H1 (cell line): ENCODE measurements around the gene PFN3. TPM values are rescaled to one million over a fixed set of nuclear protein-coding genes. Genes with fewer than 3 reads are reported as not detected.

Experiments
- CTCF ChIA-PET: fragments of 300-600 bp; sonication (Branson Sonifier 250); formaldehyde crosslinking; loops from one replicate; lab custom pipeline; 2021; ENCODE audit not compliant: partially characterized antibody; lab: Charles Lee
- POLR2A ChIA-PET: fragments of 300-600 bp; sonication (Branson Sonifier 250); formaldehyde crosslinking; loops from one replicate; lab custom pipeline; 2021; ENCODE audit warnings: inconsistent platforms; ENCODE audit not compliant: partially characterized antibody; lab: Charles Lee
- DNase-seq, 2 experiments: peaks; one replicate each; pipeline versions ENCODE4 v3.0.0 to v3.0.0-alpha.2; 2010 to 2022; ENCODE audit warnings: low spot score in 2 of 2, low read depth in 1 of 2, mixed read lengths in 1 of 2
- FAIRE-seq: peaks from 2 replicates; lab custom pipeline; 2011; peaks lifted over from hg19 to GRCh38; lab: Jason Lieb, UNC
- H2AFZ ChIP-seq: 2 replicates; pipeline ENCODE4 v1.8.1; 2012; ENCODE audit warnings: low read length, inconsistent platforms
- H2AK5ac ChIP-seq: 2 replicates; pipeline ENCODE4 v1.6.1; 2013; ENCODE audit warnings: low read depth, low read length
- H2BK120ac ChIP-seq: replicated peaks from 2 replicates; pipeline ENCODE3; 2013; ENCODE audit warnings: low read depth, low read length, inconsistent platforms
- H2BK12ac ChIP-seq: 2 replicates; pipeline ENCODE4 v1.6.1; 2013; ENCODE audit warnings: low read depth, low read length
- H2BK15ac ChIP-seq: 2 replicates; pipeline ENCODE4 v1.6.1; 2013; ENCODE audit warnings: low read length
- H2BK20ac ChIP-seq: 2 replicates; pipeline ENCODE4 v1.6.1; 2013; ENCODE audit warnings: low read length
- H2BK5ac ChIP-seq: 2 replicates; pipeline ENCODE4 v1.6.1; 2013; ENCODE audit warnings: low read depth, low read length
- H3K14ac ChIP-seq: 2 replicates; pipeline ENCODE4 v1.6.1; 2013; ENCODE audit warnings: inconsistent platforms; ENCODE audit not compliant: insufficient read length
- H3K18ac ChIP-seq: 2 replicates; pipeline ENCODE4 v1.6.1; 2013; ENCODE audit warnings: low read length; ENCODE audit errors: extremely low read depth
- H3K23ac ChIP-seq: 2 replicates; pipeline ENCODE4 v1.6.1; 2013; ENCODE audit warnings: inconsistent platforms; ENCODE audit not compliant: insufficient read length
- H3K23me2 ChIP-seq: 2 replicates; pipeline ENCODE4 v1.6.1; 2013; ENCODE audit warnings: low read depth, low read length
- H3K27ac ChIP-seq: 2 replicates; pipeline ENCODE4 v1.6.1; 2011; ENCODE audit warnings: low read depth, low read length, inconsistent platforms
- H3K27me3 ChIP-seq, 4 experiments: replicated peaks in 1 of 4; 1 replicate in 1 of 4; 2 replicates in 3 of 4; pipeline versions ENCODE4 v1.6.1 to v1.8.1; 2011 to 2013; ENCODE audit warnings: low read length in 3 of 4, mild to moderate bottlenecking in 3 of 4, inconsistent platforms in 2 of 4, mixed read lengths in 2 of 4, moderate library complexity in 1 of 4; ENCODE audit not compliant: control insufficient read depth in 3 of 4, insufficient read depth in 3 of 4; ENCODE audit errors: extremely low read depth in 1 of 4
- H3K36me3 ChIP-seq, 4 experiments: 2 replicates each; pipeline versions ENCODE4 v1.6.1 to v1.8.1; 2011 to 2013; ENCODE audit warnings: mild to moderate bottlenecking in 4 of 4, low read length in 3 of 4, moderate library complexity in 2 of 4, control low read depth in 1 of 4, inconsistent platforms in 1 of 4; ENCODE audit not compliant: insufficient read depth in 4 of 4, control insufficient read depth in 2 of 4
- H3K4ac ChIP-seq: replicated peaks from 2 replicates; pipeline ENCODE3; 2013; ENCODE audit warnings: low read length, low read depth, mixed read lengths, inconsistent platforms; ENCODE audit not compliant: insufficient read length
- H3K4me1 ChIP-seq, 4 experiments: replicated peaks in 1 of 4; 1 replicate in 1 of 4; 2 replicates in 3 of 4; pipeline versions ENCODE4 v1.6.1 to v1.8.1; 2011 to 2013; ENCODE audit warnings: low read length in 3 of 4, inconsistent platforms in 2 of 4, mixed read lengths in 1 of 4; ENCODE audit not compliant: insufficient read depth in 4 of 4, control insufficient read depth in 3 of 4
- H3K4me2 ChIP-seq, 2 experiments: 2 replicates each; pipeline versions ENCODE4 v1.6.1 to v1.8.1; 2011 to 2013; ENCODE audit warnings: low read depth in 2 of 2, low read length in 2 of 2, control low read depth in 1 of 2, inconsistent platforms in 1 of 2, mild to moderate bottlenecking in 1 of 2; ENCODE audit not compliant: insufficient read depth in 1 of 2
- H3K4me3 ChIP-seq, 4 experiments: fragments of 200-600, 300-600 bp in 1 of 4; sonication (generic), shearing (Covaris generic), sonication (Bioruptor Twin) in 1 of 4; 2 replicates each; pipeline versions ENCODE4 v1.5.1 to v1.8.1; 2011 to 2016; ENCODE audit warnings: low read length in 4 of 4, low read depth in 3 of 4, control low read depth in 2 of 4, inconsistent platforms in 2 of 4, mild to moderate bottlenecking in 2 of 4, mixed read lengths in 1 of 4, moderate library complexity in 1 of 4; ENCODE audit not compliant: insufficient read depth in 2 of 4; ENCODE audit errors: extremely low read depth in 1 of 4
- H3K56ac ChIP-seq: replicated peaks from 2 replicates; pipeline ENCODE3; 2013; ENCODE audit warnings: low read depth, mild to moderate bottlenecking, mixed read lengths, low read length, inconsistent platforms; ENCODE audit not compliant: insufficient read length
- H3K79me1 ChIP-seq: 2 replicates; pipeline ENCODE4 v1.6.1; 2013; ENCODE audit warnings: low read depth, low read length, control low read depth
- H3K79me2 ChIP-seq, 2 experiments: 2 replicates each; pipeline versions ENCODE4 v1.6.1 to v1.8.1; 2012 to 2013; ENCODE audit warnings: low read length in 2 of 2, mild to moderate bottlenecking in 2 of 2, inconsistent platforms in 1 of 2; ENCODE audit not compliant: insufficient read depth in 2 of 2, control insufficient read depth in 1 of 2
- H3K9ac ChIP-seq, 4 experiments: replicated peaks in 1 of 4; 1 replicate in 1 of 4; 2 replicates in 3 of 4; pipeline versions ENCODE4 v1.6.1 to v1.8.1; 2011 to 2013; ENCODE audit warnings: low read depth in 3 of 4, low read length in 3 of 4, control low read depth in 2 of 4, mild to moderate bottlenecking in 2 of 4, moderate library complexity in 2 of 4, inconsistent platforms in 1 of 4; ENCODE audit errors: extremely low read depth in 1 of 4
- H3K9me3 ChIP-seq, 2 experiments: 2 replicates each; pipeline versions ENCODE4 v1.6.1 to v1.8.1; 2012 to 2013; ENCODE audit warnings: mild to moderate bottlenecking in 2 of 2, moderate library complexity in 2 of 2, control low read depth in 1 of 2, inconsistent platforms in 1 of 2, low read depth in 1 of 2, low read length in 1 of 2, mixed read lengths in 1 of 2; ENCODE audit not compliant: insufficient read depth in 2 of 2
- H4K20me1 ChIP-seq, 2 experiments: replicated peaks in 1 of 2; 2 replicates each; pipeline versions ENCODE3 to v1.8.1; 2011 to 2013; ENCODE audit warnings: inconsistent platforms in 2 of 2, low read length in 2 of 2, mild to moderate bottlenecking in 1 of 2; ENCODE audit not compliant: insufficient read depth in 2 of 2, control insufficient read depth in 1 of 2
- H4K5ac ChIP-seq: 2 replicates; pipeline ENCODE4 v1.6.1; 2013; ENCODE audit warnings: low read length, low read depth, mixed read lengths, inconsistent platforms; ENCODE audit not compliant: insufficient read length
- H4K8ac ChIP-seq: 2 replicates; pipeline ENCODE4 v1.8.0; 2013; ENCODE audit warnings: mild to moderate bottlenecking, moderate library complexity, low read length, inconsistent platforms; ENCODE audit not compliant: insufficient read depth; ENCODE audit errors: extremely low read depth
- H4K91ac ChIP-seq: replicated peaks from 2 replicates; pipeline ENCODE3; 2013; ENCODE audit warnings: low read length, mixed read lengths, inconsistent platforms; ENCODE audit not compliant: insufficient read length
- POLR2AphosphoS5 ChIP-seq: IDR thresholded peaks from 2 replicates; pipeline ENCODE4 v1.6.1; 2011; ENCODE audit warnings: low read depth, low read length
- POU5F1 ChIP-seq: IDR thresholded peaks from 2 replicates; pipeline ENCODE4 v1.6.1; 2011; ENCODE audit warnings: low read depth, mild to moderate bottlenecking, low read length, moderate library complexity
- SRF ChIP-seq: IDR thresholded peaks from 2 replicates; pipeline ENCODE4 v1.6.1; 2011; ENCODE audit warnings: mild to moderate bottlenecking, low read depth, low read length, moderate library complexity
- WGBS, 2 experiments: shearing (Covaris generic) in 1 of 2; methylation state at CpG; one replicate each; pipeline versions ENCODE4 v1.1.6 to v1.1.7; 2013 to 2015; ENCODE audit warnings: low lambda C conversion rate in 2 of 2, mixed read lengths in 2 of 2, inconsistent platforms in 1 of 2, low coverage in 1 of 2, missing lambda C conversion rate in 1 of 2; ENCODE audit not compliant: insufficient replicate concordance in 2 of 2, insufficient coverage in 1 of 2, insufficient read length in 1 of 2; ENCODE audit errors: extremely low coverage in 1 of 2, missing lambda C conversion rate in 1 of 2; 5-methylcytosine and 5-hydroxymethylcytosine counted together
- polyA plus RNA-seq, 7 experiments: library from polyadenylated mRNA; depleted of rRNA in 3 of 7; stranded (reverse) in 5 of 7; unstranded in 2 of 7; fragments of >200 nt in 5 of 7; fragments of 200-250 nt in 2 of 7; gene quantifications; 1 replicate in 5 of 7; 2 replicates in 1 of 7; 4 replicates in 1 of 7; pipeline versions ENCODE4 v1.2.1 to v1.2.3, GENCODE V29; 2011 to 2013; ENCODE audit warnings: missing spikeins in 2 of 7, mixed read lengths in 2 of 7
- total RNA-seq: library from RNA; stranded (reverse); fragmentation: NEBNext Ultra II Directional; extraction: Animal tissue kit (Norgen Biotek cat#: 25700); gene quantifications from 2 replicates; pipeline ENCODE4 v1.2.1, GENCODE V29; 2021

PFN3 gene
- total and polyA plus RNA-seq, 2 of the 8 experiments (the other 6 are each of a cell fraction or from before 2014, with no cell fraction given) = not detected

GRCh38 chr5:177444106-177445051 lies 43.9 kb upstream of the PFN3 start:
- H4K91ac ChIP-seq = no peak overlapping the region
- H3K9me3 ChIP-seq = no peaks in the 10 kb centered on the region
- H3K79me2 ChIP-seq = no peaks in the 10 kb centered on the region
- H4K5ac ChIP-seq = no peak overlapping the region
- no peak overlapping the region for H2BK15ac ChIP-seq
- no peak overlapping the region for H2AK5ac ChIP-seq
- no peak overlapping the region for H3K27ac ChIP-seq
- peaks cover 0 to 10% of the 10 kb centered on the region in 2 experiments for H4K20me1 ChIP-seq
- no peak overlapping the region for H3K4me3 ChIP-seq
- no peak overlapping the region; a peak in 1 of 4 replicates for H3K4me2 ChIP-seq
- H3K9ac ChIP-seq = no peak overlapping the region; a peak in 1 of 7 replicates
- no peak overlapping the region for H3K23ac ChIP-seq
- 92% methylated on average over 7 of the region's 7 CpGs; no CpG with 5 or more reads in 1 of the 2 experiments for WGBS, 2 experiments
- FAIRE-seq = no peak
- no peak overlapping the region for H2AFZ ChIP-seq
- H2BK12ac ChIP-seq = no peak overlapping the region
- H3K18ac ChIP-seq = no peak overlapping the region
- no peak overlapping the region; the same call in 1 of the 2 replicates for H2BK20ac ChIP-seq
- H3K36me3 ChIP-seq = peaks cover 2 to 4% (median 3%) of the 10 kb centered on the region in 4 experiments; a peak in 2 of 8 replicates
- no peak overlapping the region for H2BK120ac ChIP-seq
- peaks cover 9% of the 10 kb centered on the region for H3K23me2 ChIP-seq
- H3K79me1 ChIP-seq = no peaks in the 10 kb centered on the region; the same call in 1 of the 2 replicates
- no peak for TF ChIP-seq POU5F1
- TF ChIP-seq SRF = no peak
- TF ChIP-seq POLR2AphosphoS5 = peak; percentile 7; the same call in 1 of the 2 replicates
- TF ChIP-seq, all 59 proteins: peak for 1
- Histone ChIP-seq H3K56ac (no peak overlapping the region), H3K4ac (no peak overlapping the region), H3K14ac (no peak overlapping the region), H2BK5ac (no peak overlapping the region), H4K8ac (peak overlapping the region; percentile 43; the same call in 1 of the 2 replicates), H3K27me3 (peaks cover 0 to 11% (median 3%) of the 10 kb centered on the region in 4 experiments; a peak in 5 of 7 replicates), H3K4me1 (peaks cover 0 to 32% (median 17%) of the 10 kb centered on the region in 4 experiments; a peak in 6 of 7 replicates)
- CTCF ChIA-PET = interaction anchor here (0.5 to 23.6 kb wide), 14 partner anchors 9 to 136 kb away, joined by 3 to 430 read pairs (median 7); partner anchors contain the start of genes F12, GRK6, PFN3 and SLC34A1
- POLR2A ChIA-PET = interaction anchor here (0.6 to 67.5 kb wide), 17 partner anchors 8 to 674 kb away, joined by 3 to 3349 read pairs (median 5); partner anchors contain the start of genes DBN1, DOK3, GRK6 and PDLIM7
- no peak for DNase-seq
